ENCODE results near the gene CTBP1.

CTBP1 gene

DNA sequence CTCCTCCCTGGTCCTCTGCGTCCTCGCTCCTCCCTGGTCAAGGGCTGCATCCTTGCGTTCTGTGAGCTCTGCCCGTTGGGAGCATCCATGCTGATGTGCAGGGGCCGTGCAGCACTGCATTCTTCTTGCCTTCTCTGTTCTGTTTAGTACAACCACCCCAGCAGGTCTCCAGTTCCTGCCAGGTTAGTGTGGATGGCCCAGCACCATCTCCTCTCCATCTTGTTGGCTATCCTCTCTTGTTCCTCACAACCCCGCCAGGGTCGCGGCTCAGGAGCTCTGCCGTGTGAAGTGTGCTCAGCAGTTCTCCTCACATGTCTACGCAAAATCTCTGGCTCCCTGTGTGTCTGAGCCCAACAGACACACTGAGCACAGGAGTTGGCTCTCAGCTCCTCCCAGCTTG, 30.3 kb upstream of the CTBP1 start:
- TF ChIP-seq, protein P1, sequence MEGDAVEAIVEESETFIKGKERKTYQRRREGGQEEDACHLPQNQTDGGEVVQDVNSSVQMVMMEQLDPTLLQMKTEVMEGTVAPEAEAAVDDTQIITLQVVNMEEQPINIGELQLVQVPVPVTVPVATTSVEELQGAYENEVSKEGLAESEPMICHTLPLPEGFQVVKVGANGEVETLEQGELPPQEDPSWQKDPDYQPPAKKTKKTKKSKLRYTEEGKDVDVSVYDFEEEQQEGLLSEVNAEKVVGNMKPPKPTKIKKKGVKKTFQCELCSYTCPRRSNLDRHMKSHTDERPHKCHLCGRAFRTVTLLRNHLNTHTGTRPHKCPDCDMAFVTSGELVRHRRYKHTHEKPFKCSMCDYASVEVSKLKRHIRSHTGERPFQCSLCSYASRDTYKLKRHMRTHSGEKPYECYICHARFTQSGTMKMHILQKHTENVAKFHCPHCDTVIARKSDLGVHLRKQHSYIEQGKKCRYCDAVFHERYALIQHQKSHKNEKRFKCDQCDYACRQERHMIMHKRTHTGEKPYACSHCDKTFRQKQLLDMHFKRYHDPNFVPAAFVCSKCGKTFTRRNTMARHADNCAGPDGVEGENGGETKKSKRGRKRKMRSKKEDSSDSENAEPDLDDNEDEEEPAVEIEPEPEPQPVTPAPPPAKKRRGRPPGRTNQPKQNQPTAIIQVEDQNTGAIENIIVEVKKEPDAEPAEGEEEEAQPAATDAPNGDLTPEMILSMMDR (IDR thresholded peaks at IDR 0.05; ENCODE audit: low read depth, low read length, missing control alignments) = no peak
- no peak for DNase-seq (ENCODE audit: low read depth)
- no peak overlapping the region for H3K4me3 ChIP-seq (ENCODE audit: low read depth, low read length)

DNA sequence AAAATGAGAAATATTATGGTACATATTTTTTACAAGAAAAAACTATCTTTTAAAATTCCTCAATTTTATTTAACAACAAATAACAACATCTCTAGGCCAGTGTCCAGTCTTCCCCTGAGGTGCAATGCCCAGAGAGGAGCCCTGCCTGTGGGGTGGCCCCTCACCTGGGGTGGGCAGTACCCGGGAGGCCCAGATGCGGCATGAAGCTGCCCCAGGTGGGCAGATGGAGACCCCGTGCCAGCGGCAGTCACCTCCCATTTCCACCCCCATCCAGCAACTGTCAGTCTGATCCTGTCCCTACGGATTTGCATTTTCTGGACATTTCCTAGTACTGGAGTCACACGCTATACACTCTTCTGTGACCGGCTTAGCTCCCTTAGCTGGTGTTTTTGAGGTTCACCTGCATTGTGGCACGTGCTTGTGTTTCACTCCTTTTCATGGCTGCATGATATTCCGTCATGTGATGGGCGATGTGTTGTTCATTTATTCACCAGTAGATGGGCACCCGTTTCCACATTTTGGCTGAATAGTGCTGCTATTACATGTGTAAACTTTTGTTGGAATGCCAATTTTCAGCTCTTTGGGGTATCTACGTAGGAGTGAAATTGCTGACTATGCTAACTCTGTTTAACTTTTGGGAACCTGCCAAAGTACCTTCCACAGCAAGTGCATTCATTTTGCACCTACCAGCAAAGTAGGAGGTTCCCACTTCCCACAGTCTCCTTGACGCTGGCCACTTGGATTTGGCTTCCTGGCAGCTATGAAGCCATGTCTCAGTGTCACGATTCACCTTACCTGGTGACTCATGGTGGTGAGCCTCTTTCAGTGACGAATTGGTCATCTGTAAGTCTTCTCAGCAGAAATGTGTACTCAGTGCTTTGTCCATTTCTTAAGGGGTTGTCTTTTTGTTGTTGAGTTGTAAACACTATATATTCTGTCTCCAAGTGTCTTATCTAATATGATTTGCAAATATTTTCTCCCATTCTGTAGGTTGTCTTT, 29.0 kb upstream of the CTBP1 start:
- DNase-seq (ENCODE audit: low read depth) = no peak

DNA sequence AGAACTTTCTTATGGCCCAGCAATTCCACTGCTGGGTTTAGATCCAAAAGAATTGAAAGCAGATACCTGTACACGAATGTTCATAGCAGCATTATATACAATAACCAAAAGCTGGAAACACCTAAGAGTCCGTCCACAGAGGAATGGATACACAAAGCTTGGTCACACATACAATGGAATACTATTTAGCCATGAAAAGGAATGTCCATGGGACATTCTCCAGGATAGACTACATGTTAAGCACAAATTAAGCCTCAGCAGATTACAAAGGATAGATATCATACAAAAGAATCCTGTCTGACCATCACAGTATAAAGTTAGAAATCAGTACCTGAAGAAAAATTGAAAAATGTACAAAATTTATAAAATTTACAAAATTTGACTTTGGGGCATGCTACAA, 28.1 kb upstream of the CTBP1 start:
- DNase-seq (ENCODE audit: low read depth) = no peak
- TF ChIP-seq, protein P1 (IDR thresholded peaks at IDR 0.05; ENCODE audit: low read depth, low read length, missing control alignments) = no peak
- H3K4me3 ChIP-seq (ENCODE audit: low read depth, low read length) = no peak overlapping the region

More for the DNA sequence above, 29.0 kb upstream of the CTBP1 start:
- H3K4me3 ChIP-seq (ENCODE audit: low read depth, low read length) = no peak overlapping the region
- TF ChIP-seq, protein P1 (IDR thresholded peaks at IDR 0.05; ENCODE audit: low read depth, low read length, missing control alignments) = no peak

DNA sequence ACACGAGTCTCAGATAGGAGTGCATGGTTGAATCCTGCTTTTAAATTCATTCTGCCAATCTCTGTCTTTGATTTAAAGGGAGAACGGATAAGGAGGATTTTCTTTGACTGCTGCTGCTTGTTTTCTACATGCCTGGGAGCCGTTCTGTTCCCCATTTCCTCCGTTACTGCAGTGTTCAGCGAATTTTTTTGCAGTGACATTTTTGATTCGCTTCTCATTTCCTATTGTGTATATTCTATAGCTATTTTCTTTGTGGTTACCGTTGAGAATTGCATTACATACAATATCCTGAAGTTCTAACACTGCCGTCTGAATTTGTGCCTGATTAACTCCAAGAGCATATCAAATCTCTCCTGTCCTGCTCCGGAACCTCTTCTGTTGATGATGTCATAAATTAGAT, 25.9 kb upstream of the CTBP1 start:
- no peak overlapping the region for H3K4me3 ChIP-seq (ENCODE audit: low read depth, low read length)
- no peak for DNase-seq (ENCODE audit: low read depth)
- TF ChIP-seq, protein P1 (IDR thresholded peaks at IDR 0.05; ENCODE audit: low read depth, low read length, missing control alignments) = no peak

DNA sequence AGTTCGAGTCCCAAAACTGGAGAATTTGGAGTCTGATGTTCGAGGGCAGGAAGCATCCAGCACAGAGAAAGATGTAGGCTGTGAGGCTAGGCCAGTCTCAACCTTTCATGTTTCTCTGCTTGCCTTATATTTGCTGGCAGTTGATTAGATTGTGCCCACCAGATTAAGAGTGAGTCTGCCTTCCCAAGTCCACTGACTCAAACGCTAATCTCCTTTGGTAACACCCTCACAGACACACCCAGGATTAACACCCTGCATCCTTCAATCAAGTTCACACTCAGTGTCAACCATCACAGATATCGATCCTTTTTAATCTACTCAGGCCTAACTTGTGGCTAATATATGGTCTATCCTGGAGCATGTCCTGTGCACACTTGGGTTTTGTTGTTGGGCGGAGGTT, 22.8 kb upstream of the CTBP1 start:
- DNase-seq (ENCODE audit: low read depth) = no peak
- TF ChIP-seq, protein P1 (IDR thresholded peaks at IDR 0.05; ENCODE audit: low read depth, low read length, missing control alignments) = no peak
- no peak overlapping the region for H3K4me3 ChIP-seq (ENCODE audit: low read depth, low read length)

- DNase-seq (ENCODE audit: low read depth) = no peak
- no peak overlapping the region for H3K4me3 ChIP-seq (ENCODE audit: low read depth, low read length)
- TF ChIP-seq, protein P1 (IDR thresholded peaks at IDR 0.05; ENCODE audit: low read depth, low read length, missing control alignments) = no peak
Measured at GRCh38 chr4:1269209-1269608, 20.3 kb upstream of the CTBP1 start.
